ENCODE data around the gene ABHD4. TPM values are rescaled to one million over a fixed set of nuclear protein-coding genes. Genes with fewer than 3 reads are reported as not detected.

ABHD4 gene
- total and polyA plus RNA-seq, 7 donors: 9.5 to 20.4 (median 18.0) TPM

GRCh38 chr14:22640192-22640591 lies 42.1 kb downstream of the ABHD4 start:
- TF ChIP-seq CTCF (IDR thresholded peaks at IDR 0.05) (no peak), POLR2A (IDR thresholded peaks at IDR 0.05) (no peak)
- intact Hi-C loops (cut with DNase I): no loop called here
- Histone ChIP-seq H3K4me3 (no peak overlapping the region), H3K9me3 (no peaks in the 10 kb centered on the region), H3K4me1 (no peaks in the 10 kb centered on the region), H3K36me3 (no peaks in the 10 kb centered on the region), H3K27me3 (no peaks in the 10 kb centered on the region), H3K27ac (no peak overlapping the region)
- DNase-seq: no peak

GRCh38 chr14:22641846-22642245 lies 43.7 kb downstream of the ABHD4 start:
- H3K27me3 ChIP-seq: no peaks in the 10 kb centered on the region
- no peak overlapping the region for H3K4me3 ChIP-seq
- no peaks in the 10 kb centered on the region for H3K4me1 ChIP-seq
- H3K9me3 ChIP-seq: no peaks in the 10 kb centered on the region
- no peaks in the 10 kb centered on the region for H3K36me3 ChIP-seq
- TF ChIP-seq POLR2AphosphoS5 (IDR thresholded peaks at IDR 0.05) (no peak), EP300 (IDR thresholded peaks at IDR 0.05) (no peak), POLR2A (IDR thresholded peaks at IDR 0.05) (no peak), CTCF (IDR thresholded peaks at IDR 0.05) (no peak)
- intact Hi-C loops (cut with DNase I): no loop called here
- no peak for DNase-seq
- WGBS, 2 donors: 18 to 53% methylated on average over 3 of the region's 3 CpGs
- no peak overlapping the region for H3K27ac ChIP-seq

DNA sequence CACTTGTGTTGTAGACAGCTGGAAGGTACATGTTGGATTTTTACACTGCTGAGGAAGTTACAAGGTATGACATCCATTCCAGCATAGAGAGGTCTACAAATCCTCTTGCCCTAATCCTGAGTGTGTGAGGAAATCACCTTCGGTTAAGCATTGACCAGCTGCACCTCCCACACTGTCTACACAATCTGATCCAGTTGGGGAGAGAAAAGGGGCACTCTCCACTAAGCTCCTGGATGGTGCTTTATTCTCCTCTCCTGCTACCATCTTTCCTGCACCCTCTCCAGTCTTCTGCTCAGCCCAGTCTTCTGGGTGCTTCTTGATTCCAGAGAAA lies 46.2 kb downstream of the ABHD4 start, which contains the start of gene OR6J1:
Gene OR6J1 (minus strand): TSS at position 48 of the 331 bp plus-strand sequence. CDS start 9,541 bp downstream, outside the sequence.
- intact Hi-C loops (cut with DNase I): no loop called here
- no peaks in the 10 kb centered on the region for H3K4me1 ChIP-seq
- no peak within 1 kb of the TSS for H3K27ac ChIP-seq
- no peaks in the 10 kb centered on the region for H3K9me3 ChIP-seq
- H3K27me3 ChIP-seq: no peaks in the 10 kb centered on the region
- TF ChIP-seq CTCF (IDR thresholded peaks at IDR 0.05): no peak
- TF ChIP-seq POLR2AphosphoS5 (IDR thresholded peaks at IDR 0.05): no peak
- H3K36me3 ChIP-seq: no peaks in the 10 kb centered on the region
- DNase-seq: no peak
- no peak within 1 kb of the TSS for H3K4me3 ChIP-seq
- 36 to 52% methylated on average over 1 of the region's 1 CpG for WGBS, 2 donors

- DNase-seq: no peak
- no peak overlapping the region for H3K4me3 ChIP-seq
- no peaks in the 10 kb centered on the region for H3K36me3 ChIP-seq
- TF ChIP-seq POLR2A (IDR thresholded peaks at IDR 0.05) (no peak), POLR2AphosphoS5 (IDR thresholded peaks at IDR 0.05) (no peak), EP300 (IDR thresholded peaks at IDR 0.05) (no peak), CTCF (IDR thresholded peaks at IDR 0.05) (no peak)
- no peaks in the 10 kb centered on the region for H3K27me3 ChIP-seq
- intact Hi-C loops (cut with DNase I): no loop called here
- no peaks in the 10 kb centered on the region for H3K9me3 ChIP-seq
- 93 to 95% methylated on average over 4 of the region's 4 CpGs for WGBS, 2 donors
- H3K4me1 ChIP-seq: no peaks in the 10 kb centered on the region
- H3K27ac ChIP-seq: no peak overlapping the region
Observed at GRCh38 chr14:22646570-22647254, 48.6 kb downstream of the ABHD4 start.

DNA sequence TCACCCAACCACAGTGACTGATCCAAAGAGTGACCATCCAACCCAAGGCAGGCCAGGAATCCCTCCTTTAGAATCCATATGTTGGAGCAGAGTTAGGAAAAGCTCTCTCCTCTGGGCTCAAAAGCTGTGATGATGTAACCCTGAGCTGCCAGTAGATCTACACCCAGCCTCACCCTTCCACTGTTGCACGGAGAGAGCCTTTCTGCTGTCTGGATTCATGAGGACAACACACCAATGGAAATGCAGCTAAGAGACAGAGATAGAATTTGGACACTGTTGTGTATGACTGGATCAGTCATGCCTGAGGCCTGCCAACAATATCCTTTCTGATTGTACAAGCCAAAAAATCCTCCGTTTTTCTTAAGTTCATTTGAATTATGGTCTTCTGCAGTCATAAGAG lies 50.4 kb downstream of the ABHD4 start:
- DNase-seq: no peak
- no peaks in the 10 kb centered on the region for H3K9me3 ChIP-seq
- WGBS, 2 donors: 80 to 89% methylated on average over 2 of the region's 2 CpGs
- H3K36me3 ChIP-seq: no peaks in the 10 kb centered on the region
- no peaks in the 10 kb centered on the region for H3K27me3 ChIP-seq
- no peaks in the 10 kb centered on the region for H3K4me1 ChIP-seq
- no peak overlapping the region for H3K27ac ChIP-seq
- no peak overlapping the region for H3K4me3 ChIP-seq
- intact Hi-C loops (cut with DNase I): no loop called here
- TF ChIP-seq EP300 (IDR thresholded peaks at IDR 0.05): no peak
- TF ChIP-seq POLR2A (IDR thresholded peaks at IDR 0.05): no peak
- TF ChIP-seq CTCF (IDR thresholded peaks at IDR 0.05): no peak
- TF ChIP-seq POLR2AphosphoS5 (IDR thresholded peaks at IDR 0.05): no peak
